Stimulated activated CD8-positive, alpha-beta memory T cell treated with anti-CD3 and anti-CD28 coated beads, Interleukin-15, amount 100 ng/mL, for 1 hour (primary cell): ENCODE data around the gene CYP2B6.
"Not testable (repeated sequence)": the region's sequence is repeated elsewhere in the genome, so short reads cannot be mapped to it uniquely, and the experiment has no call there.

Source experiments
- DNase-seq: peaks from one replicate; pipeline ENCODE4 v3.0.0-alpha.2; 2020; ENCODE audit warnings: low read depth

Gene CYP2B6

GRCh38 chr19:40980743-40981442, 10.2 kb upstream of the CYP2B6 start:
- not testable (repeated sequence) for DNase-seq

GRCh38 chr19:40981591-40981990, 9.5 kb upstream of the CYP2B6 start:
- no peak for DNase-seq

DNA sequence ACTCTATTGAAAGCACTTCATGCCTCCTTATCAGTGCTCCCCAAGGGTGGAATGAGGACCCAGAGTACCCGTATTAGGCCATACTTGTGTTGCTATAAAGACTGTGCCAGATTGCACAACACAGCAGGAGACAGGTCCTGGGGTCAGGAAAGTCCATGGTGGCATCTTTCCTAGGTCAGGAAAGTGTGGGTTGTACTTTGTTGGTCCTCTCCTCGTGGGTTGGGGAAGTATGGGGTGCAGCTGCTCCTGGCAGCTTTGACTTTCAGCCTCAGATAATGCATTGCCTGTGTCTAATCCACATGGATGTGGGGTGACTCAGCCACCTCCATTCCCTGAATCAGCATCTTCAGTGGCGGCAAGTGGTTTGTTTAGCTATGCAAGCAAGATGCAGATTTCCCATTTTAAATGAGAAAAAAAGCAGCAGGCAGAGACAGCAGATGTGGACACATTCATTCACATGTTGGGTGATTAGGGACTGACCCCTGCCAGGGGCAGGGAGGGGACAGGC, 8.4 kb upstream of the CYP2B6 start:
- no peak for DNase-seq

DNA sequence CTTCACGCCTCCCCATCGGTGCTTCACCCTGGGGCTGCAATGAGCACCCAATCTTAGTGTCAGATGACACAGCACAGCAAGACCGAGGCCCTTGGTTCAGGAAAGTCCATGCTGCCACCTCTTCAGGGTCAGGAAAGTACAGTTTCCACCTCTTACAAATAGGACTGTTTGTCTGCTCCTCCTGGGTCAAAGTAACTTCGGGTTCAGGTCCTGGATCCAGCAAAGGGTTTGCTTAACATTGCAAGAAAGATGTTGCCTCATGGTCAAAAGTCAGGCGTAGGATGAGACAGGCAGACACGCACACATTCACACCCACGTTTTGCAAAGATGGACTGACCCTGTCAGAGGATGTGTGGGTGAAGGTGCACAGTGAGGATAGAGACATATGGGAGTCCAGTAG, 1.6 kb upstream of the CYP2B6 start:
- DNase-seq = no peak

- no peak for DNase-seq
These were observed 4.3 kb downstream of the CYP2B6 start for GRCh38 chr19:40995355-40995754.

DNA sequence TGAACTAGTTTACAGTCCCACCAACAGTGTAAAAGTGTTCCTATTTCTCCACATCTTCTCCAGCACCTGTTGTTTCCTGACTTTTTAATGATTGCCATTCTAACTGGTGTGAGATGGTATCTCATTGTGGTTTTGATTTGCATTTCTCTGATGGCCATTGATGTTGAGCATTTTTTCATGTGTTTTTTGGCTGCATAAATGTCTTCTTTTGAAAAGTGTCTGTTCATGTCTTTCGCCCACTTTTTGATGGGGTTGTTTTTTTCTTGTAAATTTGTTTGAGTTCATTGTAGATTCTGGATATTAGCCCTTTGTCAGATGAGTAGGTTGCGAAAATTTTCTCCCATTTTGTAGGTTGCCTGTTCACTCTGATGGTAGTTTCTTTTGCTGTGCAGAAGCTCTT, 7.9 kb downstream of the CYP2B6 start:
- DNase-seq = not testable (repeated sequence)

DNA sequence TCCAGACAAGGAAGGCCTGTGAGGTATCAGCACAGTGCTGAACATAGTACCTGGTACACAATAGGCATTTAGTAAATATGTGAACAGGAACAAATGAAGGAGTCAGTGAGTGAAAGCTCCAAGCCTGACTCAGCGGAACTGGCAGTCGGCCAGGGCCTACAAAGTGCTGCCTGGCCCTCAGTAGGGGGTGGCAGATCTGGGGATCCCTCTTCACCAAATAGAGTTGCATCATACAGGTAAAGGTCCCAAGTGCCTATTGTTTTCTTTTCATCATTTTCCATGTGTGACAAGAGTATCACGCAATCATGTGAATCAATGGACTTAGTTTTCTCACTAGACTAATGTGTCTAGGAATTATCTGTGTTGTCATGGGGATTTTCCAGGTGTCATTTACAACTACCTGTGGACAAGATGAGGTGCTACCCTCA, 9.2 kb downstream of the CYP2B6 start:
- DNase-seq = no peak

- DNase-seq = no peak
These were observed 10.3 kb downstream of the CYP2B6 start for GRCh38 chr19:41001243-41001971.

- DNase-seq = not testable (repeated sequence)
These were observed 12.6 kb downstream of the CYP2B6 start for GRCh38 chr19:41003656-41004055.

DNA sequence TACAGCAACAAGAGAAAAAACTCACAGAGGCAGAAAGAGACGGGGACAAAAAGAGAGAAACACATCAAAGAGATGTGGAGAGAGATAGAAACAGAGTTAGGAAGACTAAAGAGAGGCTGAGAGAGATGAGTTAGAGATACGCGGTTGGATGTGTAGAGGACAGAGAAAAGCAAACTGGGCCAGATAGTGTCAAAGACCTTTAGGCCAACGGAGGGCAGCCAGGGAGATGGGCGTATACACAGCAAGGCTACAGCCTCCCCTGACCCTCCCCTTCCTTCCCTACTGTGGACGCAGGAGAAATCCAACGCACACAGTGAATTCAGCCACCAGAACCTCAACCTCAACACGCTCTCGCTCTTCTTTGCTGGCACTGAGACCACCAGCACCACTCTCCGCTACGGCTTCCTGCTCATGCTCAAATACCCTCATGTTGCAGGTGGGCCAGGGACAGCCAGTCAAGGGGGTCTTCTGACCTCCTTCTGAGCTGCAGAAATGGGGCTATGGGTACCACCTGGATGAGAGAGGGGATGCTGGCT, 18.7 kb downstream of the CYP2B6 start:
- DNase-seq = no peak

- no peak for DNase-seq
These were observed 22.3 kb downstream of the CYP2B6 start for GRCh38 chr19:41013359-41013758.

DNA sequence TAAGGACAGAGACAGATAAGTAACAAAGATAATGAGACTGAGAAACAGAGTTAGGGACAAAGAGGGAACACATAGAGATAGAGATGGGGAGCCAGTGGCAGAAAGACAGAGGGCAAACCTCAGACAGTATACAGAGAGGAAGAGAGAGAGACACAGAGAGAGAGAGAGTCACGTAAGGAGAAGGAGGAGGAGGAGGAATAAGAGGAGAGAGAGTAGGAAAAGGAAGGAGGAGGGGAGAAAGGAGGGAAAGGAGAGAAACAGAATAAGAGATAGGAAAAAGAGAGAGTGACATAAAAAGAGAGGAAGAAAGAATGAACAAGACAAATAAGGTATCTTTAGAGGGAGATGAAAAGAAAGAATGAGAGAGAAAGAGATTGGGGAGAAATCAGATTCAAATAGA, 23.6 kb downstream of the CYP2B6 start:
- no peak for DNase-seq

- DNase-seq = no peak
These were observed 25.5 kb downstream of the CYP2B6 start for GRCh38 chr19:41016488-41017071.

GRCh38 chr19:41018736-41019290, 27.7 kb downstream of the CYP2B6 start:
- no peak for DNase-seq

- no peak for DNase-seq
These were observed 28.3 kb downstream of the CYP2B6 start for GRCh38 chr19:41019346-41019745.

DNA sequence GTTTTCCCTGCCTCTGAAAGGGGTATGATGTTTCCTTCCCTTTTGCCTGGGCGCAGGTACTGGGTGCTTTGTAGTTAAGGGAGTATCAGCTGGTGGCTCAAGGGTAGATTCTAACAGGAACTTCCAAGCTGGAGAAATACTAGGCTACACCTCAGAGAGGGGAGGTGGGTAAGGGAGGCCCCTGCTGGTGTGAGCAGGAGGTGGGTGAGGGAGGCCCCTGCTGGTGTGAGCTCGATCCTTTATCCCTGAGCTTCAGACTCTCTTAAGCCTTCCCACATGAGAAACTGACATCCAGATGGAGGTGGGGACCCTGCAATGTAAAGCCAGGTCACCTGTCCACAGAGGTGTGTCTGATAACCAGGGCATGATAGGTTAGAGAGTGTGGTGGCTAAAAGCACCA, 32.1 kb downstream of the CYP2B6 start:
- no peak for DNase-seq

DNA sequence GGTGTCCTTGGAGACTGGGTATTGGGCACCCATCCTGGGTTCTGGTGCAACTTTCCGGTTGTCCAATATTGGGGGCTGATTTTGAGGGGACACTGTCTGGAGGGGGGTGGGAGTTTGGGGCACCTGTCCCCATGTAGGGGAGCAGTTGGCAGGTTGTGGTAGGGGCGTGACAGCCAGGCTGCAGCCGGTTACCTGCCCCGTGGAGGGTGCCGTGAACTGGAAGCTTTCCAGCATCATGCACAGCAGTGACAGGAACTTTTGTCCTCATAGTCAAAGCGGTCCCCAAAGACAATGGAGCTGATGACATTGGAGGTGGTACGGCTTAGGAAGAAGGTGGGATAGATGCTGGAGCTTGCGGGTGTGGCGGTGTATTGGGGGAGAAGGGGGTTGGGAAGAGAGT, 34.3 kb downstream of the CYP2B6 start:
- no peak for DNase-seq

DNA sequence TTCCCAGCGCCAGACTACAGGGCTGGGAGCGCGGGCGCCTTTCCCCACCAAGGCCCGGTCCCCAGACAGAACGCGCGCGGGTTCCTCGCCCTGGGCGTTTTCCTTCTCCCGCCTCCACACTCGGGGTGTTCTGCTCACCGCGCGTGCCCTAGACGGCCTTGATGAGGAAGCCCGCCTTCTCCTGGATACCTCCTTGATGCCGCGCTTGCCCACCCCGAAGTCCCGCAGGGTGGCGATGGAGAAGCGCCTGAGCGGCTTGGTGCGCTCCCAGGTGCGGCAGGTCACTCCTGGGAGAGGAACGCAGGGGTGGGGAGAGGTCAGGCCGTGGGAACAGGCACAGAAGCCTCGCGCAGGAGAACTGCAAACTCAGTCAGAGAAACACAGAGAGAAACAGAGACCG, 34.8 kb downstream of the CYP2B6 start:
- DNase-seq = no peak

- DNase-seq = no peak
These were observed 36.3 kb downstream of the CYP2B6 start for GRCh38 chr19:41027273-41027967.

GRCh38 chr19:41029524-41030432, 38.7 kb downstream of the CYP2B6 start:
- no peak for DNase-seq

- DNase-seq = no peak
These were observed 39.6 kb downstream of the CYP2B6 start for GRCh38 chr19:41030651-41031050.
